Measurements from ENCODE around the gene NR1I2.

NR1I2 gene

DNA sequence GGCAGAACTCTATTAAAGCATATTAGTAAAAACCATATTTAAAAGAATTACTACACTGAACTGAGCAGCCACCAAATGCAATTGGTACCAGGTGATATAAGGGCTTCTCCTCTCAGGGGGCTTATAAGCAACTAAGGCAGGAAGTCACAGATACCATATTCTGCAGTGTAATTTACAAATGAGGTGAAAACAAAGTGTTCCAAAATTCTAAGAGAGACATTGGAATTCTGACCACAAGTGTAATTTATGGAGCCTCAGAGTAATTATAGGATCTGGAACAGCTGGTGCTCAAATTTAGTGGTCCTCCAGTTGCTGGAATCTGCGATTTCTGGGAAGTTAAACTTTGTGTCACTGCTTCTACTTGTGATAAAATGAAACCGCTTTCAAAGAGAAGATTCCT lies 3.1 kb upstream of the NR1I2 start:
- DNase-seq (ENCODE audit: extremely low read depth in 1 of 2, low read depth in 1 of 2), result no peak

DNA sequence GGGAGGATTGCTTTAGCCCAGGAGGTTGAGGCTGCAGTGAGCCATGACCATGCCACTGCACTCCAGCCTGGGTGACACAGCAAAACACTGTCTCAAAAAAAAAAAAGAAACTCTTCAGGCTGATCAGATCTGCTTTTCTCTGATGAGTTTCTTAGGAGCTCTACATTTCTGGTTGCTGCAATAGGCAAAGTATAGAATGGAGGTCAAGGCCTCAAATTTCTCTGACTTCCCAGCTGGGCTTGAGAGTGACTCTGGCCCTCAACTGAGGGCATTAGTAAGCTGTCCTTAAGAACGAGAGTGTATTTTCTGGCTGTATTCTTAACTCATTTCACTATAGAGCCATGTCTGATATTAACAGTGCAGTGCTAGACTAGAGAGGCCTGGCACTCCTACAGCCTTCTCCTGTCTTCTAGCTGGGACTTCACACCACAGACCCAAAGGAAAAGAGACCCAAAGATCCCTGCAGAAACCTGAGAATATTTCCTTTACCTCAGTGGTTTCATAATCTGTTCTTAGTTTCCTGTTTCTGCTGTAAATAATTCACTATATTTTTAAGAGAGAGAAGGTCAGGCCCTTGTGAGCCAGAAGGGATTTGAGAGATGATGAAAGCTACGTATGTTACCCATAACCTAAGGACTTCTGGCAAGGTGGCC lies 2.0 kb upstream of the NR1I2 start:
- DNase-seq (ENCODE audit: extremely low read depth in 1 of 2, low read depth in 1 of 2), result no peak

DNA sequence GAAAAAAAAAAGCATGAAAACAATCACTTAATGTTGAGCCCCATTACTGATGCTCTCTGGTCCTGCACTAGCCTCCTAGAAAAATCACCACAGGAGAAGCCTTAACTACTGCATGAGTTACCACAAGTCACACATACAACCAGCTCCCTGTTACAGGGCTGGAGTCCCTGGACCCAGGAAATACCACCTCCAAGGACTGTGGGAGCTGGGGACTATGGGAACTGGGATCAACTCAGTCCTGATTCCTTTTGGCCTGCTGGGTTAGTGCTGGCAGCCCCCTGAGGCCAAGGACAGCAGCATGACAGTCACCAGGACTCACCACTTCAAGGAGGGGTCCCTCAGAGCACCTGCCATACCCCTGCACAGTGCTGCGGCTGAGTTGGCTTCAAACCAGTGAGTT lies 559 bp downstream of the NR1I2 start:
- no peak for DNase-seq (ENCODE audit: extremely low read depth in 1 of 2, low read depth in 1 of 2)

GRCh38 chr3:119783255-119783654 lies 1.4 kb downstream of the NR1I2 start:
- no peak for DNase-seq (ENCODE audit: extremely low read depth in 1 of 2, low read depth in 1 of 2)

GRCh38 chr3:119783883-119784282 lies 2.0 kb downstream of the NR1I2 start:
- no peak for DNase-seq (ENCODE audit: extremely low read depth in 1 of 2, low read depth in 1 of 2)

DNA sequence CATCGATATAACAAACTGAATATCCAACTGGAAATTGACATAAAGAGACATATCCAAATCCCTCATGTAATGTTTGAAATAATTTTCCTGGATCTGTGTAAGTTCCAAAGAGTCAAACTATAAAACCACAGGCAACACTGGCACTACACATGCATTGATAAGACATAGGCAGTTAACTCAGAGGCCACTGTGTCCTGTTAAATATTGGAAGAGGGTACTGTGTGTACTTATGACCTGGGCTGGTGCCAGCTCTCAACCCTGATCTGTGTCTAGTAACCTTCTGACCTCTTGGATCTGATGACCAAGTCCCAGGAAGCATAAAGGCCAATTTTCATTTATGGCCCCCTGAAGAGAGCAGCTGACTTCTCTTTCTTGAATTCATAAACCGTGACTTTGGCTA lies 4.5 kb downstream of the NR1I2 start:
- no peak for DNase-seq (ENCODE audit: extremely low read depth in 1 of 2, low read depth in 1 of 2)

GRCh38 chr3:119790369-119790768 lies 8.5 kb downstream of the NR1I2 start:
- no peak for DNase-seq (ENCODE audit: extremely low read depth in 1 of 2, low read depth in 1 of 2)

- DNase-seq (ENCODE audit: extremely low read depth in 1 of 2, low read depth in 1 of 2), result no peak
Measured at GRCh38 chr3:119792270-119792669, 10.4 kb downstream of the NR1I2 start.

DNA sequence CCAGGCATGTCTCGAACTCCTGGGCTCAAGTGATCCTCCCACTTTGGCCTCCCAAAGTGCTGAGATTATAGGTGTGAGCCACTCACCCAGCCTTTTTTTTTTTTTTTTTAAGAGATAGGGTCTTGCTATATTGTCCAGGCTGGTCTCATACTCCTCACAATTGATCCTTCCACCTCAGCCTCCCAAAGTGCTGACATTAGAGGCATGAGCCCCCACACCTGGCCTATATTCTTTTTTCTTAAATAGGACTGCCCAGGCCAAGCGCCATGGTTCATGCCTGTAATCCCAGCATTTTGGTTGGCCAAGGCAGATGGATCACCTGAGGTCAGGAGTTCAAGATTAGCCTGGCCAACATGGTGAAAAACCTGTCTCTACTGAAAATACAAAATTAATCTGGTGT lies 12.5 kb downstream of the NR1I2 start:
- no peak for DNase-seq (ENCODE audit: extremely low read depth in 1 of 2, low read depth in 1 of 2)

DNA sequence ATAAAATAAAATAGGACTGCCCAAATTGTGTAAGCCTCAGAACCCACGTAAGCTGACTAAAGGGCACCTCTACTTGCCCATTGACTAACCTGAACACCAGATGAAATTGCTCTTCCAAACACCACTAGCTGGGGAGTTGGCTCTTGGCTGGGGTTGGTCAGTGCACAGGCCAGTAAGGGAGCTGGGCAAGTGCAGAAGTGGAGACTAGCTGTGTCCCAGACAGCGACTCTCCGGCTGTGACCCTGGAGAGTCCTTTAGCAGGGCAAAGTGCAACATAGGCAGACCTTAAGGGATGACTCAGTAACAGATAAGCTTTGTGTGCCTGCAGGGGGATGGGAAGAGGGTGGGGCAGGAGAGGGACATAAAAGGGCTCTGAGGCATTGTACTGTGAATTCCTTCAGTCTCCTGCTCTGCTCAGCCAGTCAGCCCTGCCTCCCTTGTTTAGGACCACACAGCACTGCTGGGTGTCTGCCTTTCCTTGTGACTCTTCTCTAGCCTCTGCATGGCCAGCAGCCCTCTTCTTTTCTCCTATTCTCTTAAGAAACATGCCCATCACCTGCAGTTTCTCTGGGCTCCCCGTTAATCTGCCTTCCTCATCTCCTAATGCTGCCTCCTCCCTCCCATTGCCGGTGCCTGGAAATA lies 13.2 kb downstream of the NR1I2 start:
- DNase-seq (ENCODE audit: extremely low read depth in 1 of 2, low read depth in 1 of 2), result no peak

DNA sequence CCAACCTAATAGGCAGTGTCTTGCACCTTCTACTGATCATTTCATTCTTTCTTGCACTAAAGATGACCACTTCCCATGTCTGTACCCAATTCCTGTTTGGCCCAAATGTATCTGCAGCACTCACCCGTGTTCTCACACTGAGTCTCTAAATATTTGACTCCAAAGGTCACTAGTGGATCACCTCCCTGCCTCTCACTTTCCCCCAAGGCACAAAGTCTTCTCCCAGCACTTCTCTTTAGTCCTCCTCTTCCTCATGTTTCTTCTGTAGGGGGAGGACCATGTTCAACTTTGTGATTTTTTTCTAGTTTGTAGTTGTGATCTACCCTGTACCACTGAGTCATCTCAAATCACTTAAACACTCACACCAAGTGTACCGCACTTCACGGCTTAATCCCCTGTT lies 13.9 kb downstream of the NR1I2 start:
- DNase-seq (ENCODE audit: extremely low read depth in 1 of 2, low read depth in 1 of 2), result no peak

DNA sequence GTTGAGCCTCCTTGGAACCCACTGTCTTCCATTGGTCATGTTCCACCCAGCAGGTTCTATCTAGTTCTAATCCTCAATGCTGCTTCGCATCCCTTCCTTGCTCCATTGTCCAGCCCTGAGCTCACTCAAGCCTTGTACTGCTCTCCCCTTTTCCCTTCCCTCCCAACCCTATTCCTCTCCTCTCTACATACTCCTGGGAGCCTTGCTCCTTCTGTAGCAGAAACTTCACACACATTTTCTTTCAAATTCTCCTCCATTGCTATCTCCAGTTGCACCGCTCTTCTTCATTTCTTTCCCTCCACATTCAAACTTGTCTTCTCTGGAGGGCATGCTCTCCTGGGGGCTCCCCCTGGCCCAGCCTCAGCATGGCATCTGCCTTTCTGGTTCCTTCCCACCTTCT lies 14.5 kb downstream of the NR1I2 start:
- no peak for DNase-seq (ENCODE audit: extremely low read depth in 1 of 2, low read depth in 1 of 2)

GRCh38 chr3:119796785-119797184 lies 14.9 kb downstream of the NR1I2 start:
- no peak for DNase-seq (ENCODE audit: extremely low read depth in 1 of 2, low read depth in 1 of 2)

GRCh38 chr3:119800844-119801243 lies 18.9 kb downstream of the NR1I2 start:
- DNase-seq (ENCODE audit: extremely low read depth in 1 of 2, low read depth in 1 of 2), result no peak

DNA sequence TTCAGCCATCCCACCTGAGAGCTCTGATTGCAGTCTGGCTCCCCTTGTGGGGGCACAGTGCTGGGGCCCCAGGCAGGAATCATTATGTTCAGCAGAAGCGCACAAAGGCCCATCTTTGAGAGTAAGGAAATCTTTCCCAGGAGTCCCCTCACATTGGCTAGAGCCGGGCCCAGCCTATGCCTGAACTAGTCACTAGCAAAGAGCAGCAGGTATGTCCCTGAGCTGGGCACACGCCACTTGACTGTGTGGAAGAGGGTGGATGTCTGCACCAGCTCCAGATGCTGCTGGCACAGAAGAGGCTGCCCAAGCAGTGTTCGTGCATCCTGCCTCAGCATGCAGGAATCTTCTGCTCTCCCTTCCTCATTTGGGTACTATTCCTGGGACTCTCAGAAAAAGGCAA lies 26.3 kb downstream of the NR1I2 start:
- no peak for DNase-seq (ENCODE audit: extremely low read depth in 1 of 2, low read depth in 1 of 2)

GRCh38 chr3:119808843-119809242 lies 26.9 kb downstream of the NR1I2 start:
- no peak for DNase-seq (ENCODE audit: extremely low read depth in 1 of 2, low read depth in 1 of 2)

- no peak for DNase-seq (ENCODE audit: extremely low read depth in 1 of 2, low read depth in 1 of 2)
Measured at GRCh38 chr3:119809249-119810017, 27.5 kb downstream of the NR1I2 start.

GRCh38 chr3:119810018-119810435 lies 28.1 kb downstream of the NR1I2 start:
- peak in 1 of 2 donors; percentile 33 for DNase-seq (ENCODE audit: extremely low read depth in 1 of 2, low read depth in 1 of 2)

- no peak for DNase-seq (ENCODE audit: extremely low read depth in 1 of 2, low read depth in 1 of 2)
Measured at GRCh38 chr3:119812491-119813058, 30.7 kb downstream of the NR1I2 start.

DNA sequence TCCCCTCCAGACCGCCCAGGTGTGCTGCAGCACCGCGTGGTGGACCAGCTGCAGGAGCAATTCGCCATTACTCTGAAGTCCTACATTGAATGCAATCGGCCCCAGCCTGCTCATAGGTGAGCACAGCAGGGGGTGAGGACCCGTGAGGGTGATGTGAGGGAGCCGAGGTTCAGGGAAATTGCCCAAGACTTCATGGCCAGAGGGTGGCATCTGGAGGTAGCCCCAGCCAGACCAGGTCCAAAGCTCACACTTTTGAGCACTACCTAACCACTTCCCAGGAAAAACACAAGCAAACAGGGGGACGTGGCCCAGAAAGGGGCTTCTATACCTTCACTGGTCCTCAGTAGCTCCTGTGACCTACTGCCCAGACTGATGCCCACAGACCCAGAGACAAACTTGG lies 33.8 kb downstream of the NR1I2 start:
- no peak for DNase-seq (ENCODE audit: extremely low read depth in 1 of 2, low read depth in 1 of 2)

DNA sequence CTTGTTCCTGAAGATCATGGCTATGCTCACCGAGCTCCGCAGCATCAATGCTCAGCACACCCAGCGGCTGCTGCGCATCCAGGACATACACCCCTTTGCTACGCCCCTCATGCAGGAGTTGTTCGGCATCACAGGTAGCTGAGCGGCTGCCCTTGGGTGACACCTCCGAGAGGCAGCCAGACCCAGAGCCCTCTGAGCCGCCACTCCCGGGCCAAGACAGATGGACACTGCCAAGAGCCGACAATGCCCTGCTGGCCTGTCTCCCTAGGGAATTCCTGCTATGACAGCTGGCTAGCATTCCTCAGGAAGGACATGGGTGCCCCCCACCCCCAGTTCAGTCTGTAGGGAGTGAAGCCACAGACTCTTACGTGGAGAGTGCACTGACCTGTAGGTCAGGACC lies 35.2 kb downstream of the NR1I2 start:
- no peak for DNase-seq (ENCODE audit: extremely low read depth in 1 of 2, low read depth in 1 of 2)

Data from activated CD8-positive, alpha-beta memory T cell treated with anti-CD3 and anti-CD28 coated beads for 1 hour (primary cell).